HG03066 (cell line): ENCODE measurements around the gene NT5DC3.
"Not testable (repeated sequence)": the region's sequence is repeated elsewhere in the genome, so short reads cannot be mapped to it uniquely, and the experiment has no call there.

Source experiments
- ATAC-seq: cut with Tn5 transposase; IDR thresholded peaks from one replicate; pipeline ENCODE4 v1.9.1; 2021; ENCODE audit warnings: low read depth; ENCODE audit not compliant: unreplicated experiment

Gene NT5DC3

DNA sequence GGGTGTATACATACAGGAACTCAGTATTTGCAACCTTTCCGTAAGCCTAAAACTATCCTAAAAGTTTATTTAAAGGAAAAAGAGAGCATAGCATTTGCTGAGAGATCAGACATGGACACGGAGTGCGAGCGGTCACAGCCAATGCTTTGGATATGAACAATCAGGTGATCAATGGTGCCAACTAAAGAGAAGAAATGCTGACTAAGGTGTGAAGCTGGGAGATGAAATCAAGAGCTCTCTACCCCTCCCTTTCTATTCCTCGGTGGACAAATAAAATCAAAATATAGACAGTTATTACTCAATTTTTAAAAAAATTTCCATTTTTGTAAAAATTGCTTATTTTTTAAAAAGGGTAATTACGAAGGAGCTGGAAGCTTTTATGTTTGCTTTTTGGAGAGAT is 29.2 kb downstream of the NT5DC3 start:
- no peak for ATAC-seq

GRCh38 chr12:103810111-103810510 is 30.9 kb downstream of the NT5DC3 start:
- no peak for ATAC-seq

GRCh38 chr12:103809639-103810038 is 31.4 kb downstream of the NT5DC3 start:
- ATAC-seq: not testable (repeated sequence)

DNA sequence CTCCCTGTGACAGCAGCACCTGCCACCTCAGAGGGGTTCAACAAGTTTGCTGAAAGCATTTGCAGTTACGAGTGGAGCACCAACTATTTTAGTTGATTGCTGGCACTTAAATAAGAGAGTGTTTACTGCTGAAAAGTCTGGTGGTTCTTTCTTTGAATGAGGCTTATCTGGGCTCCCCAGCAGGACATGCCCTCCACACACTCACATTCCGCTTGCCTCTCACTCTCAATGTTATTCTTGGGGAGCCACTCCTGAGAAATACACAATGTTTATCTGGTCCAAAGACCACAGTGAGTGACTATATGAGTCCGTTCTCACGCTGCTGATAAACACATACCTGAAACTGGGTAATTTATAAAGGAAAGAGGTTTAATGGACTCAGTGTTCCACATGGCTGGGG is 31.9 kb downstream of the NT5DC3 start:
- ATAC-seq: no peak

DNA sequence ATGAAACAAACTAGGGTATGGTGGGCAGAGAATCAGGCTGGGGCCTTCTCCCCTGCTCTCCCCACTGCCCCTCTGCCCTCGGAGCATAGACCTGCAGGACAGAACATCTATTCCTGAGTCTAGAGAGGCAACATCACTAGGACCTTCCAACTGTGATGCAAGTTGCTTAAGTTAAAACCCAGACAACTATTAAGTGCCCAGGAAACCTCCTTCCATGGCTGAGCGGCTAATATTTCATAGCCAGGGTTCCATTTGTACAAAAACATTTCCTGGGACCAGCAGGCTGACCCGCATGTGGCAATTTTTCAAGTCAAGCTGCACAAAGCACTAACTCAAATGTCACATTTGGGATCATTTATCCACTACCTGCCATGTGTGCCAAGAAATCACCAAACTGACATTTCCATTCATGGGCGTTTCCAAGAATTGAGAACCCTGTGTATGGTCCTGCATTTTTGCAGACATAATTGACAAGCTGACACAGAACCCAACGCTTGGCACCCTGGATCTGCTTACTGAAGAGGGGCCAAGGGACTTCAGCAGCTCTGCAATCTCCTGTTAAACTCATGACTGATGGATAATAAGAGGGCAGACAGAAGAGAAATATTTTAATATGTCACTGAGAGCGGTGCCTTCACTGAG is 32.7 kb downstream of the NT5DC3 start:
- ATAC-seq: no peak

- no peak for ATAC-seq
These were observed 33.3 kb downstream of the NT5DC3 start for GRCh38 chr12:103807561-103808238.

DNA sequence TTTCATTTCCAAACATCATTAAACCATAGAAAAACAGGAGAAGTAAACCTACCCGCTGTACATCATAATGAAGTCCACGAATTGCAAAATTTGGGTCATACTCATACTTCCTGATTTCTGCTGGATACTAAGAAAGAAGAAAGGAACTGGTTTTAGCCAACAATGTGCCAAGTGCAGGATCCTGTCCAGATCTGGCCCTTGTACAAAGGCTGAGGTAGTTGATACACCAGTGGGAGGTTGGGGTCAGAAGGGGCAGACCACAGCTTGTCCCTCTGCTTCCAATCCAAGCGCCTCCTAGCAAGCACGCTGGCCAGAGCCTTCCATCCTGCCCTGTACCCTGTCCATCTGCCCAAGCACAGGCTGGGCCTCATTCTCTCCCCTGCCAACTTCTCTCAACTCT is 34.2 kb downstream of the NT5DC3 start:
- ATAC-seq: no peak

- no peak for ATAC-seq
These were observed 35.2 kb downstream of the NT5DC3 start for GRCh38 chr12:103805655-103806360.

- no peak for ATAC-seq
These were observed 37.2 kb downstream of the NT5DC3 start for GRCh38 chr12:103803847-103804246.

- no peak for ATAC-seq
These were observed 38.5 kb downstream of the NT5DC3 start for GRCh38 chr12:103802586-103802886.

- ATAC-seq: no peak
These were observed 39.1 kb downstream of the NT5DC3 start for GRCh38 chr12:103801709-103802585.

GRCh38 chr12:103799857-103800771 is 40.9 kb downstream of the NT5DC3 start:
- no peak for ATAC-seq

DNA sequence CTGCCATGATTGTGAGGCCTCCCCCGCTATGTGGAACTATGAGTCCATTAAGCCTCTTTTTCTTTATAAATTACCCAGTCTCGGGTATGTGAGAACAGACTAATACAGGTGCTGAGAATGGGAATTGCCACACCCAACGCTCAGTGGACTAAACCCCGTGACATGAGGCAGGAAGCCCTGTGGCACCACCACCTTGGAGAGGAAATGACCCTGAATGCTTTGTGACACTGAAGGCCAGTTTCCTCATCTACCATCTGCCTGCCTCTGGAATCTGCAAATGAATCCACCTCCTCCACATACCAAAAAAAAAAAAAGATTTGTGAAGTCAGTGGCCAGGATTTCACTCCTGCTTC is 41.6 kb downstream of the NT5DC3 start:
- no peak for ATAC-seq

DNA sequence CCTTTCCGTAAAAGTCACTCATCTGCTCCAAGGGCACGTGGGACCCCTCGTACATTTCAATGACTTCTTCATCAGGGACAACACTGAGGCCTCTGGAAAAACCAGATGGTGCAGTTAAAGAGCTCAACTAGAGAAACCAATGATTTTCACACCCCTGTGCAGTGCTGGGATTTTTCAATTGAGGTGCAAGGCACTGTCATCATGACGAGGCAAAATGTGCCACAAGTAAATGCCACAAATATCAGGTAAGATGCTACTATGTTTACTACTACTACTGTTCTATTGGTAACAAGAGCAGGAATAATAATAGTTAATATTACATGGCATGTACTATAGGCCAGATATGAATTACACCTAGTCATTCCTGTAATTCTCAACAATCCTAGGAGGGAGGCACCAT is 42.4 kb downstream of the NT5DC3 start:
- no peak for ATAC-seq

- no peak for ATAC-seq
These were observed 46.5 kb downstream of the NT5DC3 start for GRCh38 chr12:103794309-103795213.

DNA sequence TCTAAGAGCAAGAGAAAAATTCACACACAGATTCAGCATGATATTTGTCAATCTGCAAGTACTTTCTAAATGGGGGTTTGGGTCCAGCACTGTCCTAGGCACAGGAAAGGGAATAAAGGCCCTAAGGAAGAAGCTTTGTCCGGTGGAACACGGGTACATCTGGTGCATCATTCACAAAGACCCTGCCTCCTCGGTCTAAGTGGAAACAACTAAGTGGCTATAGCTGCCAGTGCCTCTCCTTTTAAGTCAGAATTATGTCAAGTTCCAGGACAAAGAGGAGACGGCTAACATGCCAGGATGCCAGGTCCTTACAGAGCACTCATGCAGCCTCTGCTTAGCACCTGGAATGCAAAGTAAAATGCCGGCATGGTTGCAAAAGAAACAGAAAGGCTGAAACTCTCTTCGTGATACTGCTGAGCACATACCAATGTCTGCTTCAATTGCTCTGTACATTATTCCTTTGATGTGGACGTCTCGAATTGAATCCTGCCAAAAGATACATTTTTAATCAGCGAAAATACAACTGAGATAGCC is 47.5 kb downstream of the NT5DC3 start:
- ATAC-seq: no peak

DNA sequence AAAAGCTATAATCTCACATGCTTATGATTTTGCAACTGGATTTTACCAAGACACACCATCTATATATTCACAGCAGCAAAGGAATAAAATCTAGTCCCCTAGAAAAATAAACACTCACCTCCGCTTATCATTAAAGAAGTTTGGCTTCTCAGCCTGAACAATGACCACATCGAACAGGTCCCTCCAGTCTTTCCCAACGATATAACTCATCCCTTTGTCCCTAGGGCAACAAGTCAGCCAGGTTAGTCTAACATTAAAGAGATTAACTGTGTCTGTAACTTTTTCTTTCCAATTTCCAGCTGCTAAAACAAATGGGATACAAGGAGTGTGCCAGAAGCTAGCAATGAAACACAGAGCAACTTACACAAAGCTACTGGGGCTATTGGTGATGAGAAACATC is 48.0 kb downstream of the NT5DC3 start:
- ATAC-seq: no peak

DNA sequence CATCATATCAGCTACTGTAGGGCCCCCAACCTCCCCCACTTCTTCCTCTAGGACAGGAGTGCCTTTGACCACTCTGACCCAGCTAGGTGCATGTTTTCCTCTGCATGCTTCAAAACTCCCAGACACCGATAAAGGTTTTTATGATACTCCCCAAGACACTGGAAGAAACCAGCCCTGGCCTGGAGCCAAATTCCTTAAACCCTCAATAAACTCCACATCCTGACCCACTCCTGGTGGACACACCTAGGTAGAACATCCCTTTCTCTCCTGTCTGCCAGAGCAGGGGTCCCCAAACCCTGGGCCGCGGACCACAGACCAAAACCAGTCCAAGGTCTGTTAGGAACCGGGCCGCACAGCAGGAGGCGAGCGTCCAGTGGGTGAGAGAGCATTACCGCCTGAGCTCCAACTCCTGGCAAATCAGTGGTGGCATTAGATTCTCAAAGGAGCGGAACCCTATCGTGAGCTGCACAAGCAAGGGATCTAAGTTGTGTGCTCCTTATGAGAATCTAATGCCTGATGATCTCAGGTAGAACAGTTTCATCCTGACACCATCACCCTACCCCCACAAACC is 49.6 kb downstream of the NT5DC3 start:
- no peak for ATAC-seq

DNA sequence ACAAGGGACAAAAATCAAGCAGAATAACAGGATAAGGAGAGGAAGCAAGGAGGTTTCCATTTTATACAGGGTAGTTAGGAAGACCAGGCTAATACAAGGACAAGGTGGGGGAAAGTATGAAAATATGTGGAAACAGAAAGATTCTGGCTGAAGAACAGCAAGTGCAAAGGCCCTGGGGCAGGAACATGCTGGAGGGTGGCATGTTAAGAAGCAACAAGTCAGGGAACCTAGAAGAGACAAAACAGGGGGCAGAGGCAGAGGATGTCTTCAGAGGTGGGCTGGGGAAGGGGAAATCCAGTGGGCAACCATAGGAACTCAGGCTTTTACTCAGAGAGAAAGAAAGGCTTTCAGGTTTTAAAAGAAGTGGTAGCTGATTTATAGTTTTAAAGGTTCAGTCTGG is 54.8 kb downstream of the NT5DC3 start:
- no peak for ATAC-seq
